Right hindlimb (tissue), 1 donor: ENCODE results near the gene OR2V1.
"Not testable (repeated sequence)": the region's sequence is repeated elsewhere in the genome, so short reads cannot be mapped to it uniquely, and the experiment has no call there.

Source experiments
- DNase-seq: peaks from one replicate; pipeline ENCODE4 v3.0.0-alpha.2; 2018

The OR2V1 gene

DNA sequence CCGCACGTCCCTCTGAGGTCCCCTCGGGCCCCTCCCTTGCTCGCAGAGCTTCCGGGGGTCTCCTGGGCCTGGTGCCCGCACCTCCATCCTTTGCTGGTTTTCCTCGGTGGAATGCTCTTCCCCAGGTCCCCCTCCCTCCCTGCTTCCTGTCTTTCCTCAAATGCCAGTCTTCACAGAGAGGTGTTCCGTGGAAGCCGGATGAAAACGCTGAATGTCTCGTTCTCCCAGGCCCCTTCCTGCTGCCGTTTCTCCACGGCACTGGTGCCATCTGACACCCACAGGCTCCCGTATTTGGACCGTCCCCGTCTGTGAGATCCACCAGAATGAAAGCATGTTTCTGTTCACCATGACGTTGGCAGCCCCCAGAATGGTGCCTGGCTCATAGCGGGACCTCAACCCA lies 4.1 kb downstream of the OR2V1 start:
- peak; percentile 5 for DNase-seq

DNA sequence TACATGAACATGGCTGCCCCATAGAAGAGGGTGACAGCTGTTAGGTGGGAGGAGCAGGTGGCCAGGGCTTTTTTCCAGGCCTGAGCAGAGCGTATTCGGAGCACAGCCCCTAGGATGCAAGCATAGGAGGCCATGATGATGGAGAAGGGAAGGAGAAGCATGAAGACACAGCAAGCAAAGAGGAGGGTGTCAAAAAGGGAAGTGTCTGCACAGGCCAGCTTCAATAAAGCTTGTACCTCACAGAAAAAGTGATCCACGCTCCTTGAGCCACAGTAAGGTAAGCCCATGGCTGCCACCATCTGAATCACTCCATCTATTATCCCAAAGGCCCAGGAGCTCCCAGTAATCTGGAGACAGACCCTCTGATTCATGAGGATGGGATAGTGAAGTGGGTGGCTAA lies 6.4 kb downstream of the OR2V1 start:
- no peak for DNase-seq

DNA sequence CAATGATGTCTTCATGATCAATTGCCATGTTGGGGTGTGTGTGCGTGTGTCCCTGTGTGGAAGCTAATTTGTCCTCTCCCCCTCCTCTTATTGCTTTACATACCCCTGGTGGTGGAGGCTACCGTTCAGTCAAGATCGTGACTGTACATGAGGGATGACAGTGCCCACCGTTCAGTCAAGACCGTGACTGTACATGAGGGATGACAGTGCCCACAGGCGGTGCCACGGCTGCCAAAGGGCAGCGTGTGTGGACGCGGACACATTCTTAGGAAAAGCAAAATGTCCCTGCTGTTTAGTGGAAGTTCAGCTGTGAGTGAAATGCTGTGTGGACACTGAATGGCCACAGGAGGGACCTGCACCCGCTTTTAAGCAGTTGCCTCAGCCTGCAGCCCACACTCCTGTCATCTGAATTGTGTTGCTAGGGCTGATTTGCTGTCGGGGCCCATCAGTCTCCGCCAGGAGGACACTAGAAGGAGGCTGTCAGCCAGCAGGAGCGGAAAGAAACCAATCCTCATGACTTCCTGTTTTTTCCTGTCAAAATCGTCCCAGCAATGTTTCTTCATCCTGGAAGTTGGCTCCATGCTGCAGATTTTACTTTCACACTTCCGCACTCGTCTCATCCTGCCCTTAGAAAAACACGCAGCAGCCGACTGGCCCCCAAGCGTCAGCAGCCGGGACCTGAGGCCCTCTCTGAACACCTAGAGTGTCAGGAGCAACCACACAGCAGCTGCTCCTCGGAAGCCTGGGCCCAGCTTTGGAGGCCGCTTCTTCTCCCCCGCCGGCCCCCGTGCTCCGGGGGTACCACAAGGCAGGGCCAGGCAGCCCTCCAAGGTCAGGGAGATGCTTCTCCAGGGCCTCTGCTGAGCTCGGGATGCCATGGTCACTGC lies 9.1 kb downstream of the OR2V1 start:
- no peak for DNase-seq

DNA sequence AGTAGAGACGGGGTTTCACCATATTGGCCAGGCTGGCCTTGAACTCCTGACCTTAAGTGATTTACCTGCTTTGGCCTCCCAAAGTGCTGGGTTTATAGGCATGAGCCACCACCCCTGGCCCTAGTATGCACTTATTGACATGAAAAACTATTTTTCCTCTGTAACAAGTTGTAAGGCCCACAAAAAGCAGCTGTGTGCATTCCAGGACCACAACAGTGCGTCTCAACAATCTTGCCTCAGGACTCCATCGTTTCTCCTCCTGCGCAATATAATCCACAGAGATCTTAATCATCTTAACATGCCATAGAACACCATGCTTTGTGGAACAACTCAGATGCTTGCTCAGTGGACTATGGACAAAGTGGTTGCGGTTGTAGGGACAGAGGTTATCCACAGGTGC lies 10.2 kb downstream of the OR2V1 start:
- DNase-seq, result no peak

DNA sequence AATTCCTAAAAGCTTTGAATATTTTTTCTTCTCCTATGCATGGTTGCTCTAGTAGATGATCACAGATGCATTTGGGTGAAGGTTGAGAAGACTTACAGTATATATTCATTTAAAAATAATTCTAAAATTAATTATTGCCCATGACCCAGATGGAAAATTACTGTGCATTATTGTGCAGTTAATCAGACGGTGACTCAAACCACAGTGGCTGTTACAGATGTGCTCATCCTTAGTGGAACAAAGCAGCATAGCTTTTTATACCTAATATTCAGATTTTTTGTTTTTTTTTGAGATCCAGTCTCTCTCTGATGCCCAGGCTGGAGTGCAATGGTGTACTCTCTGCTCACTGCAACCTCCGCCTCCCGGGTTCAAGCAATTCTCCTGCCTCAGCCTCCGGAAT lies 10.7 kb downstream of the OR2V1 start:
- no peak for DNase-seq

DNA sequence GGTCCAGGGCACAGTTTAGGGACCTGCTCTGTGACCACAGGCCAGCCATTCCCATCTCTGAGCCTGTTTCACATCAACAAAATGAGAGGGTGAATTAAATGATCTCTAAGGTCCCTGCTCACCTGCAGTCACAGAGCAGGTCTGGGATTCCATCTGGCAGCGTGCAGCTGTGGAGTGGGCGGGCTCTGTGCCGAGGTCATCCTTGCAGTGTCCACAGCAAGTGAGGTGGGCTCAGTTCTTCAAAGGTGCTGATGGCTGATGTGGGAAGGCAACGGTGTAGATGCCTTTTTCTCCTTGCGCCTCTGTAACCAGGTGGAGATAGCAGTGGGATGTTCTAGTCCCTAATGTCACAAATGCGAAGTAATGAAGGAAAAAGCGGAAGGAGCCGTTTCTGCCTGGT lies 11.9 kb downstream of the OR2V1 start:
- DNase-seq, result no peak

DNA sequence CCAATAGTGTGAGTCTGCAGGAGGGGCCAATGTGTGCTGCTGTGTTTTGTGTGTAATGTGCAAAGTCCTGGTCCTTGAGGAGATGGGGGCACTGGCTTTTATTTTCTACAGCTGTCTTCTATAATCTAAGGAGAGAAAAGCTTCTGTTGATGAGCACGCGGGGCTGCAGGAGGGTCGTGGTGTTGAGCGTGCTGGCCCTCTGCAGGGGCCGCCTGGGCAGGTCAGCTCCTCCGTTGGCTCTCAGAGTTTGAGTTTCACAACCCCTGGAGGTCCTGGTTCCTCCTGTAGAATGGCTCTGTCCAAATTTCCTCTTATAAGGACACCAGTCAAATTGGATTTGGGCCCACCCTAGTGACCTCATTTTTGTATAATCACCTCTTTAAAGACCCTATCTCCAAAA lies 12.6 kb downstream of the OR2V1 start:
- DNase-seq, result no peak

DNA sequence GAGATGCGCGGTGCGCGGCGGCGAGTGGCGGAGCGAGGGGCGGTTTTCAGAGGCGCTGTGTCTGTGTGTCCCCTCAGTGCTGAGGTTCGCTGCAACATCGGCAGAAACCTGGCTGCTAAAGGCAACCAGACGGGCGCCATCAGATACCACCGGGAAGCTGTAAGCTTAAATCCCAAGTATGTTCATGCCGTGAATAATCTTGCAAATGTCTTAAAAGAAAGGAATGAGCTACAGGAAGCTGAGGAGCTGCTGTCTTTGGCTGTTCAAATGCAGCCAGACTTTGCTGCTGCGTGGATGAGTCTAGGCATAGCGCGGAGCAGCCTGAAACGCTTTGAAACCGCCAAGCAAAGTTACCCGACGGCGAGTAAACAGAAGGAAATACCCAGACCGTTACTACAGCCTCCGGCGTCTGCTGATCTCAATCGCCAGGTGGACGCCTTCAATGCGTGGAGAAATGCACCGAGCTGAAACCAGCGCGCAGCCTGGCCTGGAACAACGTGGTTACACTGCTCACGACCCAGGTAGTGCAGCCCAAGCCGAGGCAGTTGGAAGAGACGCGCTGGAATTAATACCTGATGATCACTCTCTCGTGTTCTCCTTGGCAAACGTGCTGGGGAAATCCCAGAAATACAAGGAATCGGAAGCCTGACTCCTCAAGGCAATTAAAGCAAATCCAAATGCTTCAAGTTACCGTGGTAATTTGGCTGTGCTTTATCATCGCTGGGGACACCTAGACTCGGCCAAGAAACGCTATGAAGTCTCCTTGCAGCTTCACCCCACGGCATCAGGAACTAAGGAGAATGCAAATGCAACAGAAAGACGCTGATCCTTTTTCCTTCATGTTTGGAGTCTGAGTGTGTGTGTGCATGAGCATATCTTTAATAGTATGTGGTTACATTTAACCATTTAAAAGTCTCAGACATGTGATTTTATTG lies 15.9 kb downstream of the OR2V1 start:
- no peak for DNase-seq

DNA sequence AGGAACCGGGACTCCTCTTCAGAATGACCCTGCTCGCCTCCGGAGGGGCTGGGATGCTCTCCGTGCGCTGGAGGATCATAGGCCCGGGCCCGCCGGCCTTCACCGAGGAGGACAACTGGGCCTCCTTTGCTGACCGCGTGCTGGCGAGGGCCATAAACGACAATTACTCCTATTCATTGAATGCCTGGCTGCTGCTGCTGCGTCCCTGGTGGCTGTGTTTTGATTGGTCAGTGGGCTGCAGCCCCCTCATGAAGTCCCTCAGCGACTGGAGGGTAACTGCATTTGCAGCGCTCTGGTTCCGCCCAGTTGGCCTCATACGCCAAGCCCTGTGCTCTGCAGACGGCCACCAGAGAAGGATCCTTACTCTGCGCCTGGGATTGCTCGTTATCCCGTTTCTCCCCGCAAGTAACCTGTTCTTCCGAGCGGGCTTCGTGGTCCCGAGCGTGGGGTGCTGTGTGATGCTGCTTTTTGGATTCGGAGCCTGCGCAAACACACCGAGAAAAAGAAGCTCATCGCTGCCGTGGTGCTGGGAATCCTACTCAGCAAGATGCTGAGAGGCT lies 16.6 kb downstream of the OR2V1 start:
- DNase-seq, result no peak

DNA sequence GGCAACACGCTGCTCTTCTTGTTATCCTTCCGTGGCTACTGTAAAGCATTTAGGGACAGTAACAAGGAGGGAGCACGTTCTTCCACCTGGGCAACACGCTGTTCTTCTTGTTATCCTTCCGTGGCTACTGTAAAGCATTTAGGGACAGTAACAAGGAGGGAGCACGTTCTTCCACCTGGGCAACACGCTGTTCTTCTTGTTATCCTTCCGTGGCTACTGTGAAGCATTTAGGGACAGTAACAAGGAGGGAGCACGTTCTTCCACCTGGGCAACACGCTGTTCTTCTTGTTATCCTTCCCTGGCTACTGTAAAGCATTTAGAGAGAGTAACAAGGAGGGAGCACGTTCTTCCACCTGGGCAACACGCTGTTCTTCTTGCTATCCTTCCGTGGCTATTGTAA lies 17.4 kb downstream of the OR2V1 start:
- not testable (repeated sequence) for DNase-seq

DNA sequence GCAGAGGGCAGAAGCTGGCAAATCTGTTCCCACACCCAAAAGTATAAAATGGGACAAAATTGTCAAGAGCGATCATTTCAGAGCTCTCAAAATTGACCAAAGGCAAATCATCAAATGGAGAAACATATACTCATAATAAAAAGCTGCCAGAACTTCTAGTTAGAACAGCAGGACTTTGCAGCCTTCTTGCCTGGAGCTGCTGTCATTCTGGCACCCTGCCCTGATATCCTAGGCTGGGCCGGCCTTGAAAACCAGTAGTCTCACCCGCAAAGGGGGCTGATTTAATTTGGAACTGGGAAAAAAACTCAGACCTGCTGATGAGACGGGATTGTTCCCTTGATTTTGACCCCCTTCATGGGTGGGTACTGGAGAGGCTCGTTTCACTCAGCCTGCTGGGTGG lies 18.5 kb downstream of the OR2V1 start:
- peak; percentile 3 for DNase-seq

DNA sequence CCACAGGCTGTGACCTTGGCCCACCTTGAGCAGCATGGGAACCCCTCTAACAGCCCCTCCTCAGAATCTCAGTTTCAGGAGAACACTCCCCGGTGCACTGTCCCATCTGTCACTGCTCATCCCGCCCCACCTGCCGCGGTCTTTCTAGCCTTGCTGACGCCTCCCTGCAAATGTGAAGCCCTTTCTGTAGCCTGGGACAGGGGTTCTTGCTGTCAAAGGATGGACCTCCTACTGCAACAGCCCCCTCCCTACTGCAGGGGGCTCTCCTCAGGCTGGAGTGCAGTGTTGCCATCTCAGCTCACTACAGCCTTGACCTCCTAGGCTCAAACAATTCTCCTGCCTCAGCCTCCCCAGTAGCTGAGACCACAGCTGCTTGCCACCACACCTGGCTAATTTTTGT lies 20.0 kb downstream of the OR2V1 start:
- DNase-seq, result peak; percentile 2

DNA sequence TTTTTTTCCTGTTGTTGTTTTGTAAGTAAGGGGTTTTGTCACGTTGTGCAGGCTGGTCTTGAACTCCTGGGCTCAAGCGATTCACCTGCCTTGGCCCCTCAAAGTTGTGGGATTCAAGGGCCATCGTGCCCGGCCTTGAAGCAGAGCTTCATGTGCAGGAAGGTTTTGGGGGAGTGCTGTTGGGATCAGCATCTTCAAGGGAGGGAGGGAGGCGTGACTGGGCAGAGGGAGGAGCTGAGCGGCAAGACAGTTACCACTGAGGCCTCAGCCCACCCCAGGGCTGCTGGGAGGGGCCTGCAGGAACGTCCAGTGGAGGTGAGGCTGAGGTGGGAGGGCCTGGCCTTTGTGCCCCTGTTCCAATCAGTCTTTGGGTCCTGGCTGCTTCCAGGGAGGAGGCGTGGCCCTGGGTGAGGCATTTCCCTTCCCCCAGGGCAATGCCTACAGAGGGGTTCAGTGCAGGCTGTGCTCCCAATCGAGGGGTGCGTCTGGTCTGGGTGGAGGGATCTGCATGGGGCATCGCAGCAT lies 21.4 kb downstream of the OR2V1 start:
- no peak for DNase-seq

DNA sequence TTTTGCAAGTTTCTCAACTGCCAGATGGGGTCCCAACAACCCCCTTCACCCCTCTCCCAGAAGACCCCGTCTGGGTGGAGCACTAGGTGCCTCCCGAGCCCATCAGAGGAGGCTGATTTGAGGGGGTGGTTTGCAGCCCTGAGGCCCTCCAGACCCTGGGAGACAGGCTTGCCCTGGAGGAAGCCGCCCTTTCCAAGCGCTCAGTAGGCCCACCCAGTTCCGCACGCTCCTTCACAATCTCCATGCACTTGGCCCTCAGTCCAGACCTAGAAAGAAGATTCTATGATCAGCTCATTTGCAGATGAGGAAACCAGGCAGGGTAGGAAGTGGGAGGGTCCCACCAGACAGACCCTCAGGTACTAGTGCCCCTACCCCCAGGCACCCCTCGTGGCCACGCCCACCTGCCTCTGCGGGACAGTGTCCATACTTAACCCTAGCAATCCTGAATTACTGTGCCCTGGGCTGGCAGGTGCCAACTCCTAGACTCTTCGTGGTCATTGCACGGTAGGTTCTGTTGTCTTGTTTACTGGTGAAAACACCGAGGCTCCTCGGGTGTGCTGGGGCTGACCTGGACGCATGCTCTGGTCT lies 22.3 kb downstream of the OR2V1 start:
- no peak for DNase-seq

DNA sequence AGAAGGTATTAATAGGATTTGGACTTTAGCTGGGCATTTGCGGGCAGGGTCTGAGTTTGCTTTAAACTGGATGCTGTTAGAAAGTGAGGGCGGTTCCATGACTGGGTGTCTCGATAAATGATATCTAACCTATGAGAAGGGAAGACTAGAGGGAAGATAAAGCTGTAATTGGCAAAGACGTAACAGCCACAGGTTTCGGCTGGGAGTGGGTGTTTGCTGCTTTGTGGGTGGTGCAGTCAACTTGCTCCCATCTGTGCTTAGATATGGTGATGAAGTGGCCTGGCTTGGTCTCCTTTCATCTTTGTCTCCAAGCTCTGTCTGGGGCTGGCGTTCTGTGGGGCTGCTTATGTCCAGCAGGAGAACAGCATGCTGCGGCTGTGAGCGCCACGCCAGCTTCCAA lies 23.3 kb downstream of the OR2V1 start:
- DNase-seq, result no peak

DNA sequence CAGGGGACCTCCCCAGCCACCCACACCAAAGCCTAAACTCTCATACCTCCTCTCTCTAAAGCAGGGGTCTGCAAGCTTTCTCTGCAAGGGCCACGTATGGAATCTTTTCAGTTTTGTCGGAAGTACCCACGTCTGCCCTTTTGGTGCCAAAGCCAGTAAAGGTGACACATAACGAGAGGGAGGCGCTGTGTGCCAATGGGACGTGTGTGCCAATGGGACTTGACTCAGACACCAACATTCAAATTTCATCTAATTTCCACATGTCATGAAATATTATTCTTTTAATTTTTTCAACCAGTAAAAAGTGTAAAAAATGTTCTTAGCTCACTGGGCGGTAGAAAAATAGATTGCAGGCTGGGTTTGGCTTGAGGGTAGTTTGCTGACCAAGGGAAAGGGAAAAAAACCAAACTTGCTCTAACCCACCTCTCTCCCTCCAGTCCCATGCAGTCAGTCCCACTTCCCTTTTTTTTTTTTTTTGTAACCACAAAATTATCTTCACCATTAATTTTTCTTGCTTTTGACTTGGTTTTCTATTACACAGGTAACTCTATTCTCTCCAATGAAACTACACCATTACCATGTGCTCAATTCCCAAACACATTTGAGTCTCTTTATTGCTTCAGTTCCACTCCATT lies 25.5 kb downstream of the OR2V1 start:
- no peak for DNase-seq

DNA sequence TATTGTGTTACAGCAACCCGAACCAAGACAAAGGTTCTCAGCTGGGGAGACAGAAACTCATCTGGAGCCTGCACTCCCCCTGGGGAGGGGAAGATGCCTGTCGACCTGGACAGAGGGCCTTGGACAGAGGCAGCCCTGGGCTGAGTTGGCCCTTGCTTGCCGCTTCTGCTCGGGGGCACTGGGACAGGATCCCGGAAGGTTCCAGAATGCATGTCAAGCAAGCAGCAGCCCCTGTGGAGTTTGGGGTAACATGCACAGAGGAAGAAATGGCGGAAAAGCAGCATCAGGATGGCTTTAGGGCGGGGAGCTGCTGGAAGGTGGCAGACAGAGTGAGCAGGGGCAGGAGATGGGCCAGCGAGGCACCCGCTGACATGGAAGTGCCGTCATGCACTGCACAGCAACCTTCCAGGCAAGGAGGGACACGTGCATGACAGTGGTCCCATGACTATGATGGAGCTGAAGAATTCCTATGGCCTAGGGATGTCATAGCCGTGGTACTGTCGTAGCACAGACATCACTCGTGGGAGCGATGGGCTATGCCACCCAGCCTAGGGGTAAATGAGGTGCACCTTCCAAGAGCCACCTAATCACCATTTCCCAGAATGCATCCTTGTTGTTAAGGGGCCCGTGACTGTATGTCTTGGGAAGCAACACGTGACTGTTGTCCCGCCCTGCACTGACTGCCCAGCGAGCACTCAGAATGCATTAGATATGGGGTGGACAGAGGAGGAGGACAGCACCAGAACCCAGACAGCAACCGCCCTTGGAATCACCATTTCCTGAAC lies 26.2 kb downstream of the OR2V1 start:
- DNase-seq, result peak; percentile 4

DNA sequence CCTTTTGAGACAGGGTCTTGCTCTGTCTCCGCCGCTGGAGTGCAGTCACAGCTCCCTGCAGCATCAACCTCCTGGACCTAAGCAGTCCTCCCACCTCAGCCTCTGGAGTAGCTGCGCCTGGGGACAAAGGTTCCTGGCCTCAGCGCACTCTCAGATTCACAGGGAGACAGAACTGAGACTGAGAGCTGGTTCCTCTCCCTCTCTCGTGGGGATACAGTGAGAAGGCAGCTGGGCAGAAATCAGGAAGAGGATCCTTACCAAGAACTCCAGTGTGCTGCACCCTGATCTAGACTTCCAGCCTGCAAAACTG lies 26.8 kb downstream of the OR2V1 start:
- DNase-seq, result not testable (repeated sequence)

DNA sequence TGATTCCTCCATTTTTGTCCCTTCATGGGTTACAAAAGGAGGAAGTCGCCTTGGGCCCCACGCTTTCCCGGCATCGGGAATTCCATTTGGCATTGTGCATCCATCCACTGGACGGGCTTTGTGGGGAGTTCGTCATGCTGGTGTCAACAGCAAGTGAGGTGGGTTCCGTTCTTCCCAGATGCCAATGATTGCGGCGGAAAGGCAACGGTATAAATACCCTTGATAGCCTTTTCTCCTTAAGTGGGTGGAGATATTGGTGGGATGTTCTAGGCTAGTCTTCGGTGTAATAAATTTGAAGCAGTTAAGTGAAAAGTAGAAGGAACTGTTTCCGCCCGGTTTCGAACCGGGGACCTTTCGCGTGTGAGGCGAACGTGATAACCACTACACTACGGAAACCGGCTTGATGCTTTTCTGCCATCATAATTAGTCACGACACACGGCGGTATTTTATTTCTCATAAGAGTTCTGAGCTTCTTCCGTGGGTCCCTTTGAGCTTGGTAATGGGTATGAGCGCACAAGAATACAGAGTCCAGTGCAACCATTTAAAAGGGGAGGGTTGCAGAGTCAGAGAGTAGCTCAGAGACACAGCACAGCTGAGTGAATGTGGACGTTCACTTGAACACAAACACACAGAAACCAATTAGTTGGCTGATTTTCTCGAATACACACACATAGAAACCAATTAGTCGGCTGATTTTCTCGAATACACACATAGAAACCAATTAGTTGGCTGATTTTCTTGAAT lies 28.9 kb downstream of the OR2V1 start:
- DNase-seq, result not testable (repeated sequence)

DNA sequence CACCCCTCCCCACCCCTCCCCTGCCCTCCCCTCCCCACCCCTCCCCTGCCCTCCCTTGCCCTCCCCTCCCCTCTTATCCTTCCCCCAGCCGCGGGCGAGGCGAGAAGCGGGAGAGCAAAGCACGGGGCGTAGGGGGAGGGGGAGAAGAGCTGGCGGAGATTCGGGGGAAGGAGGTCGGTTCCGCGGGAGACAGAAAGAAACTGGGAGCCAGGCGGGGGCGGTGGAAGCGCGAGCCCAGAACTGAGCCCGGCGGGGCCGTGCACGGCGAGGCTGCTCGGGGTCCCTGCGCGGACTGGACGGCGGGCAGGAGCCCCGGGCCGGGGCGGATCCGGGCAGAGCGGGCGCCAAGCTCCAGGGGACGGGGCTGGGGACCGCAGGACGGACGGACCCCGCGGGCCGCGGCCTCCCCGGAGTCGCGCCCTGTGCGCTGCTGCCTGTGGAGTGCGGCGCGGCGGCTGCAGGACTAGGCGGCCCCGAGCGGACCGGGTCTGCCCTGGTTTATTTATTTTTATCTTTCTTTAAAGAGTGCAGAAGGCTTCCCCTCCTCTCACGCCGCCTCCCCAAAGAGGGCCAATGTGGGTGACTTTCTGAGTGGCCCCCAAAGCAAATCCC lies 29.8 kb downstream of the OR2V1 start:
- not testable (repeated sequence) for DNase-seq
